GM18505 (cell line): Measurements from ENCODE around the gene LEFTY1.

Experiments used
- ATAC-seq: cut with Tn5 transposase; IDR thresholded peaks from one replicate; pipeline ENCODE4 v1.9.1; 2021; ENCODE audit not compliant: unreplicated experiment
- POLR2A ChIP-seq: IDR thresholded peaks from 4 replicates; pipeline ENCODE4 v1.6.1; 2011; ENCODE audit warnings: borderline replicate concordance; ENCODE audit not compliant: insufficient read depth, insufficient read length; ENCODE audit errors: extremely low read depth

The LEFTY1 gene

GRCh38 chr1:225881081-225881958 is 7.6 kb downstream of the LEFTY1 start:
- ATAC-seq = peak; percentile 16
- TF ChIP-seq POLR2A = no peak

- no peak for TF ChIP-seq POLR2A
- ATAC-seq = no peak
Observed at GRCh38 chr1:225880636-225881035, 8.3 kb downstream of the LEFTY1 start.

- ATAC-seq = no peak
- TF ChIP-seq POLR2A = no peak
Observed at GRCh38 chr1:225880222-225880588, 8.7 kb downstream of the LEFTY1 start.

GRCh38 chr1:225879521-225880221 is 9.3 kb downstream of the LEFTY1 start:
- no peak for ATAC-seq
- TF ChIP-seq POLR2A = no peak

- no peak for TF ChIP-seq POLR2A
- ATAC-seq = no peak
Observed at GRCh38 chr1:225878282-225878681, 10.7 kb downstream of the LEFTY1 start.

GRCh38 chr1:225877580-225877979 is 11.4 kb downstream of the LEFTY1 start:
- no peak for ATAC-seq
- no peak for TF ChIP-seq POLR2A

- no peak for ATAC-seq
Observed at GRCh38 chr1:225876900-225877510, 11.9 kb downstream of the LEFTY1 start.

GRCh38 chr1:225875044-225875815 is 13.7 kb downstream of the LEFTY1 start:
- ATAC-seq = no peak
- no peak for TF ChIP-seq POLR2A

More at GRCh38 chr1:225876900-225877510, 11.9 kb downstream of the LEFTY1 start:
- TF ChIP-seq POLR2A = no peak

GRCh38 chr1:225874431-225874830 is 14.5 kb downstream of the LEFTY1 start:
- no peak for TF ChIP-seq POLR2A

GRCh38 chr1:225873281-225873850 is 15.6 kb downstream of the LEFTY1 start:
- ATAC-seq = no peak
- TF ChIP-seq POLR2A = no peak

More at GRCh38 chr1:225874431-225874830, 14.5 kb downstream of the LEFTY1 start:
- no peak for ATAC-seq

- ATAC-seq = no peak
Observed at GRCh38 chr1:225872075-225872430, 16.9 kb downstream of the LEFTY1 start.

GRCh38 chr1:225871359-225872074 is 17.4 kb downstream of the LEFTY1 start:
- ATAC-seq = no peak
- no peak for TF ChIP-seq POLR2A

More at GRCh38 chr1:225872075-225872430, 16.9 kb downstream of the LEFTY1 start:
- TF ChIP-seq POLR2A = no peak
